ENCODE measurements around the gene DNAJC10.

DNAJC10 gene

GRCh38 chr2:182834293-182834692 lies 118.2 kb downstream of the DNAJC10 start:
- DNase-seq (ENCODE audit: low spot score) = no peak

GRCh38 chr2:182836451-182836850 lies 120.4 kb downstream of the DNAJC10 start:
- DNase-seq (ENCODE audit: low spot score) = no peak
